GM12892 (cell line): ENCODE results near the gene UGT2B7.

ENCODE experiments used
- POLR2A ChIP-seq: IDR thresholded peaks from 2 replicates; pipeline ENCODE4 v1.6.1; 2011; ENCODE audit warnings: low read depth, low read length, control low read depth
- POLR2AphosphoS5 ChIP-seq: IDR thresholded peaks from 2 replicates; pipeline ENCODE4 v1.6.1; 2011; ENCODE audit warnings: low read depth, low read length, control low read depth

DNA sequence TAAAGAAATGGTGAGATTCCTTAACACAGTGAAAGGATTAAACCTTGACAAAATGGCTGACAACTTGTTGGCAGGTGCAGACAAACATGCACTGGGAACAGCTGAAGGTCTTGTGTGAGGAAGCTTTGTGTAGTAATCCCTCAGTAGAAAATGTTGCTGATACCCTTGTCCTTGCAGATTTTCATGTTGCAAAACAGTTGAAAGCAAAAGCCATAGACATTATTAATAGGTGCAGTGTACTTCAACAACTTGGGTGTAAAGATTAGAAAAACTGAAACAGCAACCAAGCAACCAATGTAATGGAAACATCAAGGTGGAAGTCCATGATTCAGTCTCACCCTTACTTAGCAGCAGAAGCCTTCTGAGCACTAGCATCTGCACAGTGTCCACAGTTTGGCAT is 29.8 kb downstream of the UGT2B7 start:
- TF ChIP-seq POLR2AphosphoS5 (no peak), POLR2A (no peak)
